Osteoblast (primary cell): ENCODE measurements around the gene PDIA4. TPM values are rescaled to one million over a fixed set of nuclear protein-coding genes. Genes with fewer than 3 reads are reported as not detected.
A peak's percentile ranks its signal among the peaks of the same experiment; 100 is the strongest.

Source experiments
- DNase-seq: peaks from one replicate; pipeline ENCODE4 v3.0.0; 2011; ENCODE audit warnings: low spot score, mixed read lengths; ENCODE audit not compliant: insufficient read length; ENCODE audit errors: missing footprints
- H2AFZ ChIP-seq: 2 replicates; pipeline ENCODE4 v1.6.0; 2011; ENCODE audit warnings: mild to moderate bottlenecking, low read length
- H3K27ac ChIP-seq: 2 replicates; pipeline ENCODE4 v1.5.1; 2011; ENCODE audit warnings: mild to moderate bottlenecking, low read depth, low read length, moderate library complexity
- H3K27me3 ChIP-seq: 2 replicates; pipeline ENCODE4 v1.6.0; 2012; ENCODE audit warnings: mild to moderate bottlenecking, control low read depth, inconsistent platforms, low read length, moderate library complexity; ENCODE audit not compliant: insufficient read depth
- H3K36me3 ChIP-seq: 2 replicates; pipeline ENCODE4 v1.5.1; 2011; ENCODE audit warnings: mild to moderate bottlenecking, low read length, control low read depth, moderate library complexity; ENCODE audit not compliant: insufficient read depth
- H3K4me1 ChIP-seq: 2 replicates; pipeline ENCODE4 v1.5.1; 2011; ENCODE audit warnings: mild to moderate bottlenecking, low read length, control low read depth, moderate library complexity; ENCODE audit not compliant: insufficient read depth
- H3K4me2 ChIP-seq: 2 replicates; pipeline ENCODE4 v1.6.0; 2011; ENCODE audit warnings: mild to moderate bottlenecking, low read length; ENCODE audit not compliant: insufficient read depth
- H3K4me3 ChIP-seq: fragments of 200-600 bp; sonication (generic); 3 replicates; pipeline ENCODE4 v1.5.1; 2012; ENCODE audit warnings: mild to moderate bottlenecking, low read length, inconsistent platforms; ENCODE audit not compliant: insufficient read depth
- H3K79me2 ChIP-seq: 2 replicates; pipeline ENCODE4 v1.6.0; 2012; ENCODE audit warnings: mild to moderate bottlenecking, low read length, control low read depth, inconsistent platforms; ENCODE audit not compliant: insufficient read depth
- H3K9me3 ChIP-seq: 2 replicates; pipeline ENCODE4 v1.5.1; 2011; ENCODE audit warnings: low read depth, low read length, control low read depth
- H4K20me1 ChIP-seq: 2 replicates; pipeline ENCODE4 v1.6.0; 2012; ENCODE audit warnings: mild to moderate bottlenecking, low read length, control low read depth; ENCODE audit not compliant: insufficient read depth
- CTCF ChIP-seq: IDR thresholded peaks from 2 replicates; pipeline ENCODE4 v1.5.1; 2011; ENCODE audit warnings: mild to moderate bottlenecking, low read depth, low read length, moderate library complexity; ENCODE audit errors: extremely low read depth
- total RNA-seq: library from RNA; depleted of rRNA; stranded (reverse); fragments of >200 nt; gene quantifications from 2 replicates; pipeline ENCODE4 v1.2.3, GENCODE V29; 2012

The PDIA4 gene
- total RNA-seq, 1 donor, result 220 TPM

- no peaks in the 10 kb centered on the region for H3K36me3 ChIP-seq
- no peaks in the 10 kb centered on the region for H3K4me1 ChIP-seq
- DNase-seq, result no peak
- H3K4me2 ChIP-seq, result no peak overlapping the region
- no peak overlapping the region for H2AFZ ChIP-seq
- H3K9me3 ChIP-seq, result no peaks in the 10 kb centered on the region
- H3K27ac ChIP-seq, result no peak overlapping the region
- H3K27me3 ChIP-seq, result no peaks in the 10 kb centered on the region
- H3K79me2 ChIP-seq, result no peaks in the 10 kb centered on the region
- TF ChIP-seq CTCF, result no peak
- H4K20me1 ChIP-seq, result no peaks in the 10 kb centered on the region
- no peak overlapping the region for H3K4me3 ChIP-seq
Observed at GRCh38 chr7:148972375-148972774, 55.9 kb downstream of the PDIA4 start.

GRCh38 chr7:148967602-148968001, 60.7 kb downstream of the PDIA4 start:
- Histone ChIP-seq H3K9me3 (no peaks in the 10 kb centered on the region), H3K27me3 (no peaks in the 10 kb centered on the region), H3K4me2 (no peak overlapping the region), H3K4me1 (peaks cover 7% of the 10 kb centered on the region), H3K4me3 (no peak overlapping the region), H3K79me2 (no peaks in the 10 kb centered on the region), H3K27ac (no peak overlapping the region), H2AFZ (no peak overlapping the region), H3K36me3 (no peaks in the 10 kb centered on the region), H4K20me1 (no peaks in the 10 kb centered on the region)
- no peak for TF ChIP-seq CTCF
- peak; percentile 22 for DNase-seq

GRCh38 chr7:148967032-148967372, 61.3 kb downstream of the PDIA4 start:
- Histone ChIP-seq H3K4me1 (peaks cover 7% of the 10 kb centered on the region), H3K4me3 (peak overlapping the region; percentile 44), H3K79me2 (no peaks in the 10 kb centered on the region), H3K9me3 (no peaks in the 10 kb centered on the region), H3K4me2 (peak overlapping the region; percentile 65), H3K27ac (no peak overlapping the region), H3K27me3 (no peaks in the 10 kb centered on the region), H2AFZ (peak overlapping the region; percentile 76), H3K36me3 (no peaks in the 10 kb centered on the region), H4K20me1 (no peaks in the 10 kb centered on the region)
- DNase-seq, result no peak
- no peak for TF ChIP-seq CTCF

GRCh38 chr7:148964483-148965267, 63.6 kb downstream of the PDIA4 start:
- Histone ChIP-seq H3K4me2 (peak overlapping the region; percentile 87), H3K4me1 (peaks cover 7% of the 10 kb centered on the region), H2AFZ (peak overlapping the region; percentile 97), H3K79me2 (no peaks in the 10 kb centered on the region), H3K36me3 (no peaks in the 10 kb centered on the region), H4K20me1 (no peaks in the 10 kb centered on the region), H3K27ac (peak overlapping the region; percentile 19), H3K9me3 (no peaks in the 10 kb centered on the region), H3K27me3 (no peaks in the 10 kb centered on the region), H3K4me3 (peak overlapping the region; percentile 80)
- no peak for TF ChIP-seq CTCF
- DNase-seq, result no peak
